ENCODE measurements around the gene MICAL3.

DNA sequence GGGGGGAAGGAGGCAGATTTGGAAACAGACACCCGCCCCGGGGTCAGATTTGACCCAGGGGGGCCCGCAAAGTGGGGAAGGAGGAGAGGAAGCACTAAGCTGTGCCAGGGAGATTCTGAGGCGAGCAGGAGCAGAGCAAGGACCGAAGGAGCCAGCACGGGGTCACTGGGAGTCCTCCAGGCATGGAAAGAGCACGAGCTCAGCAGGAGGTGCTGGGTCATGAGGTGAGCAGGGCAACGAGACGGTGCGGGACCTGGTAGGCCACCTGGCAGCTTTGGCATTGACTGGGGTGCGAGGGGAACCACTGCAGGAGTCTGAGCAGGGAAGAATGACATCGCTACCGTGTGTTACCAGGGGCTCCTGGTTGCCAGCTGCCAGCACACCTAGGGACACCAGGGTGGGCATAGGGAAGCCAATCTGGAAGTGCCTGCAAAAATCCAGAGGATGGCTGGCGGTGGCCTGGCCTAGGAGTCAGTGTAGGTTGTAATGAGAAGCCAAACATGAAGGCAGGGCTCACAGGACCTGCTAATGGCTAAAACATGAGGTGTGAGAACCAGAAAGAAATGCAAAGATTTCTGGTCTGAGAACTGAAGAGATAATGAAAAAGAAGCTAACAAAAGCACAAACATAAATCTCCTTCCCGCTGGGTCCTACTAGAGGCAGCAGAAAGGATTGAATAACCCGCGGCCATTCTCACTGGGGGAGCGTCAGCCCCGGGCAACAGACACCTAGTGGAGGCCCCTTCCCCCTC, 63.5 kb downstream of the MICAL3 start:
- TF ChIP-seq, protein P1, sequence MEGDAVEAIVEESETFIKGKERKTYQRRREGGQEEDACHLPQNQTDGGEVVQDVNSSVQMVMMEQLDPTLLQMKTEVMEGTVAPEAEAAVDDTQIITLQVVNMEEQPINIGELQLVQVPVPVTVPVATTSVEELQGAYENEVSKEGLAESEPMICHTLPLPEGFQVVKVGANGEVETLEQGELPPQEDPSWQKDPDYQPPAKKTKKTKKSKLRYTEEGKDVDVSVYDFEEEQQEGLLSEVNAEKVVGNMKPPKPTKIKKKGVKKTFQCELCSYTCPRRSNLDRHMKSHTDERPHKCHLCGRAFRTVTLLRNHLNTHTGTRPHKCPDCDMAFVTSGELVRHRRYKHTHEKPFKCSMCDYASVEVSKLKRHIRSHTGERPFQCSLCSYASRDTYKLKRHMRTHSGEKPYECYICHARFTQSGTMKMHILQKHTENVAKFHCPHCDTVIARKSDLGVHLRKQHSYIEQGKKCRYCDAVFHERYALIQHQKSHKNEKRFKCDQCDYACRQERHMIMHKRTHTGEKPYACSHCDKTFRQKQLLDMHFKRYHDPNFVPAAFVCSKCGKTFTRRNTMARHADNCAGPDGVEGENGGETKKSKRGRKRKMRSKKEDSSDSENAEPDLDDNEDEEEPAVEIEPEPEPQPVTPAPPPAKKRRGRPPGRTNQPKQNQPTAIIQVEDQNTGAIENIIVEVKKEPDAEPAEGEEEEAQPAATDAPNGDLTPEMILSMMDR (IDR thresholded peaks at IDR 0.05; ENCODE audit: low read depth, low read length) = no peak
- no peak for TF ChIP-seq EZH2phosphoT487 (IDR thresholded peaks at IDR 0.05; ENCODE audit: low read depth)

Measured in OCI-LY3 (cell line).